T-helper 22 cell (primary cell): ENCODE measurements around the gene TRMT11.
"Not testable (repeated sequence)": the region's sequence is repeated elsewhere in the genome, so short reads cannot be mapped to it uniquely, and the experiment has no call there.

Experiments
- DNase-seq: peaks from one replicate; pipeline ENCODE4 v3.0.0-alpha.2; 2020; ENCODE audit warnings: low read depth

The TRMT11 gene

DNA sequence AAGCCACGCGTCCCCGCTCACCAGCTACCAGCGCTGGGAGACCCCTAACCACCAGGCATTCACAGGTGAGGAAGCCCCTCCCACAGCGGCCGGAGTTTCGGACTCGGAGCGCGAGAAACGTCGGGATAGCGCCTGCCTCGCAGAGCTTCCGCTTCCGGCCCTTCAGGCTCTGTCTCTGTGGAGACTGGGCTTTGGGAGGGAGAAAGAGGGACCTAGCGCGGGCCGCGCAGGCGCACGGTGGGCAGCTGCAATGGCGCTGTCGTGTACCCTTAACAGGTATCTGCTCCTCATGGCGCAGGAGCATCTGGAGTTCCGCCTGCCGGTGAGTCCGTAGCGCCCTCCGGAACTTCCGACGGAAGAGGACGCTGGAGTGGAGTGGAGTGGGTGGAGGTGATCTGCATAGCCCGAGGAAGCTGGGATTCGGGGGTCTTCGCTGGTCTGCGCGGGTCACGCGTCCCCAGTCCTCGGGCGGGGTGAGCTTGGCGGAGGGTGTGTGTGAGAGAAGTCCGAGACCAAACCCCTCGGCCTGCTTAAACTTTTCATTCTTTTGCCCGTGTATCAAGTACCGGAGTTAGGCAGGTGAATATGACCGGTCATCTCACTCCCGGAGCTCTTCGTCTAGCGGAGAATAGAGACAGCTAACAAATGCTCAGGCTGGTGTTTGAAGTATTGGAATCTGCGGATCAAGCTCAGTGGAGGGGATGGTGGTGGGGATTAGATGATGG, at the start of gene TRMT11:
TRMT11 (plus strand) TSS at position 240 of the 725 bp plus-strand sequence; CDS start at position 251, 11 bp downstream.
- DNase-seq = peak; percentile 70

DNA sequence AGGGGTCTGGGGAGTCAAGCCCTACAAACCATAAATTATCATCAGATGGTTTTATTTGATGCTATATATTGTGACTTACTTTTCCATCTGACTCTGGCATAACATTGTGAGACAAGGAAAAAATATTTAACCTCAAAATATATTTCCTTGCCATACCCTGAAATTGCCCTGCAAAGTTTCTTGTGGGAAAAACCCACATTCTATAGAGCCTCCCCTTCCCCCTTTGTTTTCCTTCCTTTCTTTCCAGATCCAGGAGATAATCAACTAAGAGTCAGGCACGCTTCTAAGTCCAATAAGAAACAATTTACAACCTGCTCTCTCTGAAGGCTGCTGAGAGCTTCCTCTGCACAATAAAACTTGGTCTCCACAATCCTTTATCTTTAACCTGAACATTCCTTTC, 47.3 kb upstream of the TRMT11 start:
- DNase-seq = no peak

DNA sequence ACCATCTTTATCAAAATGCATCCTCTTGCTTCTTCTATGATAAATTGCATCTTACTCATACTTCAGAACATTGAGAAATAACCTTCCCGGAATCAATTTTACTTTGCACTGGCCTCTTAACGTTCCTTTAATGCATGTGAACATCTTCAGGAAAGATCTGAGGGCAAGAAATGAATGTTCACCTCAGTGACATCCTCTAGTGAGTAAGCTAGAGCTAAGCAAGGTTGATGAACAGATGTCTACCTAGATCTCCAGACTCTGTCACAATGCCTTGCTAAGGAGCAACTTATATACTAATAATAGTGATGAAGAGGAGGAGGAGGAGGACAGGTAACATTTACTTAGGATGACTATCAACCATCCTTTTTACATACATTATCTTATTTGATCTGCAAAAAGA, 46.5 kb upstream of the TRMT11 start:
- DNase-seq = no peak

DNA sequence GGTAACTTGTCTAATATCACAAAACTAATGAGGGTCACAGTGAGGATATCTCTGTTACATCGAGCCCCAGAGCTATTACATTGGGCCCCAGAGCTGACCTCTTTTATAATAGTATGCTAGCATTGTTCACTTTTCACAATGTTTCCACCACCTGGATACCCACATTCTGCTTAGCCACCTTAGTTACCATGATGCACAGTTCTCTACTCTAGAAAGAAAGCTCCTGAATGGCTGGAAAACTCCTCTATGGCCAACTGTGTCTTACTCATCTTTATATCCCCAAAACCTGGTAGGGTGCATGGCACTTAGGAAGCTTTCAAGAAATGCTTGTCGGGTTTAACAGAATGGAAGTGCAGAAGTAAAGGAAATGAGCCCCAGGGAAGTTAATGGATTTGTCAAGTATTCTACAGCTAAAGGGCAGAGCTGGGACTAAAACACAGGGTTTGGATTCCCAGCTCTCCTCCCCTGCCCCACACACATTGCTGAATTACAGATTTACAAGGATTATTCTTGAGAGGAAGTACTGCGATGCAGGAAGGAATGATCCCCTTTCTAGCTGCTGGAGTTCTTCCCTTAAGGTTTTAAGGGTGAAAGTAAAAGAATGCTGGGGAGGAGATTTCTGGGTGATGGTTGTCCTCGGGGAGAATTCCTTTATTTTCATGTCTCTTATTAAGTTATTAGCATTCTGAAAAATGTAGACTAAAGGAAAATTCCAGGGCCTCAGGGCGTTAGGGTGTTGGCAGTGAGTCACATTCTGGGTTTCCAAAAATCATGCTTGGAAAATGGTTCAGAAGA, 45.9 kb upstream of the TRMT11 start:
- DNase-seq = no peak

DNA sequence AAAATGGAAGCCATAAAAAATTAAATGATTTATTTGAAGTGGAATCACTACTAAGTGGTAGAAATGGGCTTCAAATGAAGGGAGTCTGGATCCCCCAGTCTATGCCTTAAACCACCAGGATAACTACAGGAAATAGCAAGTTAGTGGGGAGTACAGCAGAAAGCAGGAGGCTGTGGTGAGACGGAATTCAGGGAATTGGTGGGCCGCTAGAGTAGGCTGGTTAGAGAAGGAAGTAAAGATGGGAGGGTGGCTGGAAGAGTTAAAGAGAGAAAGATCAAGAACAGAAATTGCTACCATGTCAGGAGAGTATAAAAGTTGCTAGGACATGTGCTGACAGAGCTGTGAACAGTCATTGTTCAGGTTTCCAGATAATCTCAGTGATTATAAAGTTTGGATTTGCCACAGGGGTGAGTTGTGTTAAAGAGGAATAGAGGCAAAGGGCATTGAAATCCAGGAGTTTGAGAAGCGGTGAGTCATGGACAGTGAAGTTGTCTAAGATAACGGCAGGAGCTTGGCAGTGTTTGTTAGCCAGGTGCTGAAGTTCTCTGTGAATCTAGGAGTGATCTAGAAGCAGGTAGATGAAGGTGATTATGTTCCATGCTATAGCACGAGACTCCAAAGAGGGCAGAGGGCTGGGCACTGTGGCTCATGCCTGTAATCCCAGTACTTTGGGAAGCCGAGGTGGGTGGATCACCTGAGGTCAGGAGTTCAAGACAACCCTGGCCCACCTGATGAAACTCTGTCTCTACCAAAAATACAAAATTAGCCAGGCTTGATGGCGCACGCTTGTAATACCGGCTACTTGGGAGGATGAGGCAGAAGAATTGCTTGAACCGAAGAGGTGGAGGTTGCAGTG, 43.4 kb upstream of the TRMT11 start:
- no peak for DNase-seq

DNA sequence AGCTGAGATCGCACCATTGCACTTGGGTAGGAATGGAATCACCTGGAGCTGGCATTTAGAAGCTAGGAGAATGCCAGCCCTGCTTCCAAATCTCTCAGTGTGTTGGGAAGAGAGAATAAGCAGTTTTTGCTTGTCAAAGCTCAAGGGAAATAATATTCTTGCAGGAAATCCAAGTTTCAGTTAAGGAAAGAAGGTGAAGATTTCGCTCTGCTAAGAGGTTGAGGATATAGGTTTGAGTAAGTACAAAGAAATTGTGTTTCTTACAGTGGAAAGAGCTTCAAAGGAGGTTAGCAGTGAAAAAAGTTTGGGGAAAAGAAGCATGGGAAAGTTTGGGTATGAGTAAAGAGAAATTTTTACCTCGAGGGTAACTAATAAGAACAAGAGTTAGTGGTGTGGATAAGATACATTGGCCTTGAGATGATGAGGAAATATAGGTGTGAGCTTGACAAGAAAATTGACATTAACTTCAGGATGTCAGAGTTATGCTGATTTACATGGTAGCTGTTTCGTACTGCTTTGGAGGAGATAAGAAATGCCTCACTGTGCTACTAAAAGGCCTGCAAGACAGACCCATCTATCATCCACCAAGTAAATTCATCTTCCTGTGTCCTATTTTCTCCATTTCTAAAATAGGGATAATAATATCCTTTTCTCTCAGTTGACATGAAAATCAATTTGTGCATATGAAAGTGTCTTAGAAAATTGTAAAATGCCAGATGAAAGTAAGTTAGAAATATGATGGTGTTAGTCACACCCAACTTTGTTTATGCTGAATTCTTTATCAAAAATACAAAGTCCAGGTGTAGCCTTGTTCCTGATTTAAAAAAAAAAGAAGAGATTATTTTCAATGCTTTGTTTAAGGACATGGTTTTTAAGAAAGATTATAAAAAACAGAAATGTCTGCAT, 42.6 kb upstream of the TRMT11 start:
- no peak for DNase-seq

DNA sequence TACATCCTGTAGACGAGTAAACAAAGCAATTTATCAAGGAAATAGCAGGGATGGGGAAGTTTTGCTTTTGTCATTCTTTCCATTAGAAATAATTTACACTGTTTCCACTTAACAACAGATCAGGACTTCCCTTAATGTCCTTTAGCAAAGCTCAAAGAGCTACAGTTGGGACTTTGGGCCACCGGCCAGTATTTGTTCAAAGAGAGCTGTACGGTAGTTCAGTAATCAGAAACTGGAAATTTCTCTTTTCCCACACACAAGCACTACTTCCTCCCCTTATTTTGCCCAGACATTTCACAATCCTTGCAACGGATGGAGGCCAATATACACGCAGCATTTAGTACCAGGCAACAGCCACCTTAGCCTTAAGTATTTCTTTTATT, 41.9 kb upstream of the TRMT11 start:
- no peak for DNase-seq

DNA sequence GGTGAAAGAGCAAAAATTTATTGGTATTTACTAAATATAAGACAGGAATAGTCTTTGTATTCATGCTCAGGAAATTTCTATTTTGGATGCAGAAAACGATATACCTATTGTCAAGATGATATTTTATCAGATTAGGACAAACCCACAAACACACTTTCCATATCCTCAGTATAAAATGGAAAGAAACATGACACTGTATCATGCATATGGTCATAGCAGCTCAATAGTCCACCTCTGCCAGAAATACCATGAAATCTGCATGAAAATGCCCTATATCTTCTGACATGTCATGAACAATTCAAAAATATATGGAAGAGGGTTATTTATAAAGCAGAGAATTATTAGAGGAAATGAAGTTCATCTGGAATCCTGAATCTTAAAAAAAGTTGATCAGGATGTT, 41.4 kb upstream of the TRMT11 start:
- no peak for DNase-seq

DNA sequence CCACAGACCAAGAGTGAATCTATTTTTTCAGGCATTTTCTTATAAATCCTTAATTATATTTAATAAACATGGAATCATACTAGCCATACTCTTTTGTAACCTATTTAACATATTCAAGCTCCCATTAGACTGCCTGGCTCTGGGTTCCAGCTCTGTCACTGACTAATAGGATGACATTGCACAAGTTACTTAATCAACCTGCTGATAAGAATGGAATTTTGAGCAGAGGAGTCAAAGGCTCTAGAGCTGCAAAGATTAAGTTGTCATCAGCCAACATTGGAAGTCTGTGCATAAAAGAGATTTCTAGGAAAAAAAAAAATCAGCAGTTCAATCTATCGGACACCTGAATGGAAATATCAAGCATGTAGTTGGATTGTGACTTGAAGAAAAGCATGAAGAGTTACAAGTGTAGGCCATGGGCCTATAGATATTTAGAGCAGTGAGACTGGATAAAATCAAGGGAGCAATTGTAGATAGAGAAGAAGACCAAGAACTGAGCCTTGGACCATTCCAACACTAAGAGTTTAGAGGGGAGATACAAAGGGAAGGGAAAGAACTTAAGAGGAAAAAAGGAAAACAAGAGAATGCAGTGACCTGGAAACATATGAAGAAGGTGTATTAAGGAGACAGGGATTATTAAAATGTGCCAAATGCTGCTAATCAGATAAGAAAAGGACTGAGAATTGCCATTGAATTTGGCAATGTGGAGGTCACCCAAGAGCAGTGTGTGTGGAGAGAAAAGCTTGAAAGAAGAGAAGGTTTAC, 40.8 kb upstream of the TRMT11 start:
- DNase-seq = no peak

DNA sequence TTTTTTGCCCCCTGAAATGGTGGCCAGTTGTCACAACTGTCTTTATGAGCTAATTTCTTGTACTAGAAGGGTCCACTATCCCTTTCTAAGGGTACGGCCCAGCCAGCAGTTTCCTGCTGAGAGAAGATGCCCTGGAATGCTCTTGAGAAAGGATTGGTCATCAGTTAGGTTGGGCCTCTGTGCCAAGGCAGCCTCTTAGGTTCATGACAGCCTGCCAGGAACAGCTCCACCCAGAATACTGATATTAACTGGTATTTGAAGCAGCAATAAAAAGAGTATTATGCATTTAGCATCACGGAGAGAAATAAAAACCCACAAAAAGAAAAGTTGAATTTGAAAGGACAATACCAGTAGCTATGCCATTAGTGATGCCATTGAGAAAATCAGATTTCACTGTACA, 38.7 kb upstream of the TRMT11 start:
- DNase-seq = no peak

DNA sequence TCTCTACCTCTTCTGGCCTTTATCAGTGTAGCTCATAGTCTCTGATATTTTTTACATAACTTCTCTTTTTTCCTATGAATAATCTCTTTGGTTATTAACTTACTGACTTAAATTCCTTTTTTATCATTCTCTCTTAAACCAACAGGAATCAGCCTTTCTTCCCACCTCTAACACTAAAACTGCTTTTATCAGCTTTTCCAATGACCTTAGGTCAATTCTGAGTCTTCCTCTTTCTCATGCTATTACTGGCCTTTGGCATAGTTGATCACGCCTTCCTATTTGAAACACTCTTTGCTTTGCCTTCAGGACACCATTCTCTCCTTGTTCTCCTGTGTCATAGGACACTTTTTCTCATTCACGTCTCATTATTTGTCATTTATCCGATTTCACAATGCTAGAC, 37.9 kb upstream of the TRMT11 start:
- no peak for DNase-seq

DNA sequence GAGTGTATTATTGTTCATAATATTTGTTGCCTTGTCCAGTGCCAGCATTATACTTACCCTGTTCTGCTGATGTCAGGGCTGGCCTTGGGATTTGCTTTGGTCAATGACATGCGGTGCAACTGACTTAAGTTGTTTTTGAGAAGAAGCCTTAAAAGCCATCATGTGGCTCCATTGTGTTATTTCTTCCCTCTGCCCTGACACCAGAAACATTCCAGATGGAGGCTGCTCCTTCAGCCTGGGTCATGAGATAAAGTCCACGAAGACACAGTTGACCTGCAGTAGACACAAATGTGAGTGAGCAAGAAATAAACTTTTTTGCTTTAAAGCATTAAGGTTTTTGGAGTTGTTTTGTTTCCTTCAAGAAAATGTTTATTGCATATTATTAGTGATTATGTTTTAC, 37.3 kb upstream of the TRMT11 start:
- no peak for DNase-seq

DNA sequence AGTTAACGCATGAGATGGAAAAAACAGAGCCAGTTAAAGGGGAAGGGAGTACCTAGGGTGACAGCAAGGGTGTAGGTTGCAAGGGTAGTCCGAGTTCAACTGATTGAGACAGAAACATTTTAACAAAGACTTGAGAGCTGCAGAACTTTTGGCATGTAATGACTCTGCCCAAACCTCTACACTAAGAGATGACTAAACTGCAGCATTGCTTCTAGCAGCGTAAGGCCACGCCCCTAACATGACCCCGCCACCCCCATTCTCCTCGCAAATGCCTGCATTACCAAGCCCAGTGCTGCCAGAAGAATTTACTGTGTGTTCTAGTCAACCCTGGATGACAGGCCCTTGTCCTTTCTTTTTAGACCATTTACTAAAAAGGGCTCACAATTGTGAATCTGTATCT, 36.0 kb upstream of the TRMT11 start:
- DNase-seq = no peak

DNA sequence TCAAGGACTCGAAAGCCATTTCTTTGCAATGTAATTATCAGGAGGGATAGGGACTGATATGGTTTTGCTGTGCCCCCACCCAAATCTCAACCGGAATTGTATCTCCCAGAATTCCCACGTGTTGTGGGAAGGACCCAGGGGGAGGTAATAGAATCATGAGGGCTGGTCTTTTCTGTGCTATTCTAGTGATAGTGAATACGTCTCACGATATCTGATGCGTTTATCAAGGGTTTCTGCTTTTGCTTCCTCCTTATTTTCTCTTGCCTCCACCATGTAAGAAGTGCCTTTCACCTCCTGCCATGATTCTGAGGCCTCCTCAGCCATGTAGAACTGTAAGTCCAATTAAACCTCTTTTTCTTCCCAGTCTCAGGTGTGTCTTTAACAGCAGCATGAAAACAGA, 35.6 kb upstream of the TRMT11 start:
- not testable (repeated sequence) for DNase-seq

DNA sequence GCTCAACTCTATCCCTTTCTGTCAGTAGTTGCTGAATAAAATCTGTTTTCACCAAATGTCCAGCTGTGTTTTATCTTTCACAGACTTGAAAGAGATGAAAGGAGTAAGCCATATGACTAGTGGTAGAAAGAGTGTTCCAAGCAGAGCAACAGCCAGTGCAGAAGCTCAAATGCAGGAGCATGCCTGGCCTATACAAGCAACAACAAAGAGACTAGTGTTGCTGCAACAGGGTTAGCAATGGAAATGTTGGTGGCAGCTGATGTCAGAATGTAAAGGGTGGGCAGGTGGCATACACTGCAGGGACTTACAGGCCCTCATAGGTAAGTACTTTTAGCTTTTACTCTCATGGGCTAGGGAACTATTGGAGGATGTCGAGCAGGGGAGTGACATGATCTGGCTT, 35.0 kb upstream of the TRMT11 start:
- DNase-seq = no peak

DNA sequence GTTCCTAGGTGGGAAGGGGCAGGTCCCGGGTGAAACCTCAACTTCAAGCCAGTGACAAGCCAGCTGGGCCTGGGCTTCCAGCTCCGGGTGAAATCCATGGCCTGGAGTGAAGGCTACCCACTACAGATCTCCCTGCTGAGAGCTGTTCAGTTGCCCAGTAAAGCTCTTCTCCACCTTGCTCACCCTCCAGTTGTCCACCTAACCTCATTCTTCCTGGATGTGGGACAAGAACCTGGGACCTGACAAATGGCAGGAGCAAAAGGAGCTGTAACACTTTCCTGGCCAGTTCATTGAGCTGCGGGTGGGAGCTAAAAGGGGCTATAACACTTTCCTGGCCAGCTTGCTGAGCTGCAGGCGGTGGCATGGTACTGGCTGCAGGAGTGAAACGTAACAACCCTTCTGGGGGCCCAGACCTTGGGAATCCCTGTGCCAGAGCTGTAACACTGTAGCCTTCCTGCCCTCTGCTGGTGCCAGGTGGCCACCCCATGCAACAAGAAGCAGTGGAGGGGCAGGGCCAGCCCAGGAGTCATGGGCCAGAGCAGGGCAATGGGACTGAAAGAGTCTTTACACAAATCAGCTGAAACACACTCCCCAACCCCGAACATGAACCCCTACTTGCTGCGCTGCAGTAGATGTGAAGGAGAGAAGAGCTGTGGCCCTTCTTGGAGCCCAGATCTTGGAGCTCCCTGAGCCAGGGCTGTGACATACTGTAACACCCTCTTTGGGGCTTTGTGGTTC, 33.4 kb upstream of the TRMT11 start:
- DNase-seq = no peak

DNA sequence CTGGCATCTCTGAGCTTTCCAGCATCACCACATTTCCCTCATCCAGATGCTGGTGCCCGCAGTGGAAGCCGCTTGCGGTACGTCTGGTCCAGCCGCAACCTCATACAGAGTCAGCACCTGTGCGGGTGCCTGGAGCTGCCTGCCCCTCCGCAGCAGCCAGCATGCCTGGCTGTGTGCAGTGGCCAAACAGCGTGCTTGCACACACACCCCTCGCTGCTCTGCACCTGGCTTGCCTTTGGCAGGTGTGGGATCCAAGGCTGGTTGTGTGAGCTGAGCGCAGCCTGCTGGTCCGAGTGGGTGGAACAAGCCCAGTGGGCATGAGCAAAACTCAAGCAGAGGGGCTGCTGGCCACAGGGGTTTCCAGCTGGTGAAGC, 32.9 kb upstream of the TRMT11 start:
- no peak for DNase-seq

DNA sequence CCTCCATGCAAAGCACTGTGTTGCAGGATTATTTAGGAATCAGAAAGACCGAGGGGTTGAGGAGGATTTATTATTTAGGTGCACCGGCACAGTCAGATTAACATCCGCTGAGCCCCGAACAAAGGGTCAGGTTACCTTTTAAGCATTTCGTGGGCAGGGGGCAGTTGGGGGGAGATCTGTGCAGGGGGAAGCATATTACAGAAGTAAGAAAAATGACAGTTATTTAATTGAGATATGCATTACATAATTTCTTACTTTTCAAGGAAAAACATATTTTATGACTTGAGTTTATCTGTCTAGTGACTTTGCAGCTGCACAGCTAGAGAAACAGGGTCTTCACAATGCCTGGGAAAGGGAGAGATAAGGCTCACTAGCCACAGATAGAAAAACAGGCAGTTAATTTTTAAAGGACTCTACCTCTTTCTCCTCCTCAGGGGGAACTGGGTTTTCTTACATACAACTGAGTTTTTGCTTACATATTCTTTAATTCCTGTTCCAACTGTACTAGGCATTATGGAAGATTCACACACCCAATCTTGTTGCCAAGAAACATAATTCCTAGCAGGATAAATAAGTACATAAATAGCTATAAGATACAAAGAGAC, 31.5 kb upstream of the TRMT11 start:
- DNase-seq = no peak

DNA sequence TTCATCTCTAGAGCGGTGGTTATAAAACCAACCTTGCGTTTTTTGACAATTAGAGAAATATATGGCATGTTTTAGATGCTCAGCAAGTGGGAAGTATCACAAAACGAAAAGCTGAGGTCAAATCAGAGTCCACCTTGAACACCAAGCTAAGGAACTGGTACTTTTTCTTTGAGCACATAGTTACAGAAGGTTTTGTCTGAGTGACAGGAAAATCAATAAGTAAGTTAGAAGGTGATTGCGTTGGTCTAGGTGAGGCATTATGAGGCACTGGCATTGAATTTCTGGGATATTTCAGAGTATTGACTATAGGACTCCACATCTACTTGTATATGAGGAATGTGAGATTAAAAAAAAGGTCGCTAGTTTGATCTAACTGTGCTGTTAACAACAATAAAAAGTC, 30.4 kb upstream of the TRMT11 start:
- no peak for DNase-seq
